Pulmonary artery endothelial cell (primary cell): Measurements from ENCODE around the gene ARX. TPM values are rescaled to one million over a fixed set of nuclear protein-coding genes. Genes with fewer than 3 reads are reported as not detected.

Experiments
- DNase-seq: peaks from one replicate; pipeline ENCODE4 v3.0.0-alpha.2; 2011; ENCODE audit warnings: low read depth, low spot score
- total RNA-seq: library from RNA; depleted of rRNA; stranded (reverse); fragments of >200 nt; gene quantifications from 2 replicates; pipeline ENCODE4 v1.2.3, GENCODE V29; 2014

Gene ARX
- total RNA-seq, 1 donor from 2014 or later: not detected

DNA sequence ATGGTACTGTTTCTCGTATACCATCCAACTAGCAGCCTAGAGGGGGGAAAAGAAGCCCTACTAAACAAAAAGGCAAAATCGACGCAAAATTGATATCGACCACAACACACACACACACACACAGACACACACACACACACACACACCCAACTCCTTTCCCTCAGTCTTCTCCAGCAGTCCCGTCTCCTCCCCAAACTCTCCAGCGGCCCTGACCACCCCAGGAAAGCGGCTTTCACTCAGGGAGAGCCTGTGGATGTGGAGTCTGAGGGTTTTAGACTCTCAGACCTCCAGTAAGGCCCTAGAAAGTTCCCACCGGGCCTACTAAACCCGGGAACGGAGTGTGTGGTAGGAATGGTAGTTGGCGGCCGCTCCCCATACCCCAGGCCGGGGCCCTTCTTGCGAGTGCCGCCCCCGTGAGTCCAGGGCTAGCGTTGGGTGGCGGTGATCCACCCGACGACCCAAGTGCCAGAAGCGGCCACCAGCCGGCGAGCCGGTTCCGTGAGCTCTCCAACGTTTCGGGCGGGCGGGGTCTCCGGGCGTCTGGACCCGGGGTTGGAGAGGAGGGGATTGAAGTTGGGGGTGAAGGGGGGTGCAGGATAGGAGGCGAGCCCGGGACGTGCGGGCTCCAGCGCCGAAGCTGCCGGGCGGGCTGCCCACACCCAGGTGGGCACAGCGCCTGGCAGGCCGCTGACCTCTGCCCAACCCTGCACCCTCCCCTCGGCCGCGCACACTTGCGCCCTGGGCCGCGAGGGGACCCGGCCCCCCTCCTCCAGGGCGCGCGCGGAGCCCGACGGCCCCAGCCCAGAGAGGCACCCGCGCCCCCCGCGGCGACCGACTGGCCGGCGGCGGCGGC, 13.7 kb downstream of the ARX start:
- DNase-seq: no peak

GRCh38 chrX:24999511-24999910, 16.3 kb downstream of the ARX start:
- no peak for DNase-seq

DNA sequence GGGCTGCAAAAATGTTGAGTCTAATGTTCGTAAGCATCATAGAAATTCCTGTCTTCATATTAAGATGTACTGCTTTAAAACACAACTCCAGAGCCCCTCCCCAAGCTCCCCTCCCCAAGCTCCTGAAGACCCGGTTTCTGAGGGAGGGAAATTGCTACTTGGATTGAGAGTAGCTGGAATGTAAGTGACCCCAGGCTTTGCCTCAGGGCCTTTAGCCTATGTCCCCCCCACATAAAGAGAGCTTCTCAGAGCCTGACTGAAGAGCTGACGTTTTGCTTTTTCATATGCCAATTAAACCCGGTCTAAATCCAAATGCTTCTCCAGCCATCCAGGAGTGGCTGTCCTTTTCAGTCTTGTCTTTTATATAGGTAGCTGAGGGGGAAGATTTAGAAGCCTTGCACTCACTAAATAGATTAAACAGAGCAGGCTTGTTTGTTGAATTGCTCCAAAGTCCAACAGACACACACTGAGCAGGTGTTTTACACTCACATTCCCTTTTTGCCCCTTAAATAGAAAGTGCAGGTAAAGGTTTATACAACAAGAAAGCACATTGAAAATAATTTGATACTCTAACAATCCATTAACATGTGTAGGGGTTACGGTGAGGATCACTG, 19.6 kb downstream of the ARX start:
- no peak for DNase-seq

- no peak for DNase-seq
Measured at GRCh38 chrX:24993879-24994278, 21.9 kb downstream of the ARX start.

- DNase-seq: no peak
Measured at GRCh38 chrX:24990535-24990934, 25.2 kb downstream of the ARX start.

GRCh38 chrX:24988314-24988713, 27.5 kb downstream of the ARX start:
- no peak for DNase-seq

DNA sequence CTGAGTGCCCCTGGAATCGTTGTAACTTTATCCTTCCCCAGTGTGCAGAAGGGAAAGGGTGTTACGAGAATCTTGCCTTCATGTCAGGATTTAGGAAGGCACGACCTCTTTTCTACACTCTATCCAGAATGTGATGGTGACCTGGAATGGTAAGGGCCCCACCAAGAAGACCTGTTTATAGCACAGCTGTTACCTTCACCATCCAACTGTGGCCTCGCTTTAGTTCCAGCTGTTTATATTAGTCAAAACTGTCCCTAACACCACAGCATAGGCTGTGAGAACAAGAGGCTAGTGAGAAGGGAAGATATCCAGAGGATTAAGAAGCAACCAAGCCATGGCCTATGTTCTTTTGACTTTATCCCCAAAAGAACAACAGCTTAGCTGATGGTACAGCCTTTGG, 28.0 kb downstream of the ARX start:
- DNase-seq: no peak

DNA sequence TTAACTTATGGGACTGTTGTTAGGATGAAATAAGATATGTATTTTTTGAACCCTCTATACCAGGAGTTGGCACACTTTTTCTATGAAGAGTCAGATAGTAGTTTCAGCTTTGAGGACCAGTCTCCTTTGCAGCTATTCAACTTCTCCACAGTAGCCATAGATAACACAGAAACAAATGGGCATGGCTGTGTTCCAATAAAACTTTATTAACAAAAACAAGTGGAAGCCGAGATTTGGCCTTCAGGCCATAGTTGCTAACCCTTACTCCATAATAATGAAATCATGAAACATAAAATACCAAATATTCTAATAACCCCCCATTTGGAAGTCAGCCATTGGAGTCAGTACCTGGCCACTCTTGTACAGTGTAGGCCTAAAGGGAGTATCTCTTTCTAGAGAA, 30.6 kb downstream of the ARX start:
- no peak for DNase-seq

DNA sequence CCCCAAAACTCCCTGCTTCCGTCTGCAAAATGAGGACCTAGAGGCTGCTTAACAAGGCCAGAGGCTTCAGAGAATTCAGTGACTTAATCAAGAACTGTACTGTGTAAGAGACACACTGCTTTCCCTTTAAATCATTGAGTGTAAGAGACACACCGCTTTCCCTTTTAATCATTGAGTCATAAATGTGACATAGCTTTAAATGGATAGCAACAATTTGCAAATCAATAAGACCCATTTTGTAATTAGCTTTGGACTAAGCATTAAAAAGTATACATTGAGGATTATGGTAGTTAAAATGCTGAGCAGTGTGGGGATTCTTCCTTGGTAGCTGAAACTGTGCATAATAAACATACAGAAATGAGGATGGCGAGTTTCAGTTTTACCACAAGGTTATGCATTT, 31.8 kb downstream of the ARX start:
- DNase-seq: no peak

GRCh38 chrX:24982306-24982965, 33.3 kb downstream of the ARX start:
- DNase-seq: no peak

- DNase-seq: no peak
Measured at GRCh38 chrX:24981030-24981429, 34.7 kb downstream of the ARX start.

GRCh38 chrX:24979081-24979480, 36.7 kb downstream of the ARX start:
- no peak for DNase-seq

DNA sequence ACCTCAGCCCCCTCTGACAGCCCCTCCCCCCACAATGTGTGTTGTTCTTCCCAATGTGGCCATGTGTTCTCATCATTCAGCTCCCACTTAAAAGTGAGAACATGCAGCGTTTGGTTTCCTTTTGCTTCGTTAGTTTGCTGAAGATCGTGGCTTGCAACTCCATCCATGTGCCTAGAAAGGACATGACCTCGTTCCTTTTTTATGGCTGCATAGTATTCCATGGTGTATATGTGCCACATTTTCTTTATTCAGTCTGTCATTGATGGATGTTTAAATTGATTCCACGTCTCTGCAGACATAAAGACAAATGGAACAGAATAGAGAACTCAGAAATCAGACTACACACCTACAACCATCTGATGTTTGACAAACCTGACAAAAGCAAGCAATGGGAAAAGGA, 46.0 kb downstream of the ARX start:
- no peak for DNase-seq

DNA sequence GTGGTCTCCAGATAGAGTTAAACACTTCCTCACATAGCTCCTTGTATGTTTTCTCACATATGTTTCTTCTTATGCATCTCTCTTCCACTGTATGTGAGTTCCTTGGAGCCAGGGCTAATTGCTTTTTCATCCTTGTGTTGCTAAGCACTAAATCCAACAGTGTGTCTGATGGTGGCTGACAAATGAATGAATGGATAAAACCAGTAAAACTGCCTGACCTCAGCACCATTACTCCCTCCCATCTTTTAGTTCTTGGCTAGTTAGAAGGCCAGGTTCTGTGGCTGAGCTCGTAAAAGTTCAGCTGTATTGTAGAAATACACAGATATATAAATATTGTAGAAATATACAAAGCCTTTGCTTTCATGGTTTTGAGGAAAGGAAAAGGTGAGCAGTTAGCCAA, 50.4 kb downstream of the ARX start:
- no peak for DNase-seq

GRCh38 chrX:24963823-24964222, 51.9 kb downstream of the ARX start:
- DNase-seq: no peak

- no peak for DNase-seq
Measured at GRCh38 chrX:24961809-24962208, 54.0 kb downstream of the ARX start.

DNA sequence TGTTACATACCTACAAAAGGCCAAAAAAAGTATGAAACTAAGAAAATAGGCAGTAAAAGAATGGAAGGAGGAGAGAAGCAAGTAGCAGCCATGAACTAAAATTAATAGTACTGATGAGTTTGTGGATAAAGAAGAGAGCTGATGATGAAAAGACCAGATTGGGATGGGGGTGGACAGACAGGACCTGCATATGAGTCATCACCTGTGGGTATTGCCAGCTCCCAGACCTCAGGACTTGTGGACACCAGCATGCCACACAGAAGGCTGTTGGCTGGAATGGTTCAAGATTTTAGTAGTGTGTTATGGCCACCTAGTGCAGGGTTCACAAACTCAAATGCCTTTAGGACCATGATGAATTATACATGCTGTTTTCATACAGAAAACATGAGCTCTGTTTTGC, 58.9 kb downstream of the ARX start:
- no peak for DNase-seq

DNA sequence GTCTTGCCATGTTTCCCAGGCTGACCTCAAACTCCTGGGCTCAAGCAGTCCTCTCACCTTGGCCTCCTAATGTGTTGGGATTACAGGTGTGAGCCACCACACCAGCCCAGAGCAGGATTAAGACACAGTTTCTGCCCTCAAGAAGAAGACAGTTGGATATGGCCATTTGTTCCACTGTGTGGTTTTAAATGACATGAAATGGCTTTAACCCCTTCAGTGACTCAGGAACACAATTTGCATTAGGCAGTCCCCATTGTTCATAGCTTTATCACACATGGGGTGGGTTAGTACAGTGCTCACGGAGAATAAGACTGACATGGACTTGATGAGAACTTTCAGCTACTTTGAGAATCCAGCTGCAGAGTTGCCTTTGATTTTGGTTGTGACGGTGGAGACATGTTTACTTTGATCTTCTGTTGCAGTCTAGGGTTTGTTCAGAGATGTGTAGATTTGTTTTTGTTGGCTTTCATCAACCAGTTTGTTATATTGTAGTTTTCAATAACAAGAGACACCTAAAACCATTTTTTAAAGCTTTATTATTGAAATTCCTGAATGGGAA, 60.3 kb downstream of the ARX start:
- DNase-seq: no peak

- no peak for DNase-seq
Measured at GRCh38 chrX:24954732-24955131, 61.0 kb downstream of the ARX start.
